Heart left ventricle (tissue), 13 donors: ENCODE measurements around the gene AGXT.

Experiments used
- CTCF ChIP-seq, 12 donors: fragments of 200-600 bp; sonication (generic) in 4 of 12; IDR thresholded peaks; one replicate each; pipeline versions ENCODE4 v1.5.0 to v1.8.0; 2018 to 2022; ENCODE audit warnings: antibody characterized with exemption in 12 of 12, mild to moderate bottlenecking in 5 of 12
- POLR2A ChIP-seq, 2 donors: fragments of 450-650 bp; IDR thresholded peaks; one replicate each; pipeline ENCODE4 v1.6.1; 2017; ENCODE audit warnings: antibody characterized with exemption in 2 of 2, mild to moderate bottlenecking in 2 of 2, moderate library complexity in 2 of 2
- donor health status: ischemic (EF 13 %, LVEDD 7.1; RV severe dilation, severe dysfunction).
- donor health status: DM: no; HTN: yes; CAD: no.
- donor health status: DM: no; HTN: no; CAD: no.
- donor health status: ischemic (EF 25% LVEDD 6.9; RV normal size, moderate dysfunction).
- donor health status: ischemic (EF 25% LVEDD 5.7; RV mildly dilated, moderate dysfunction).
- donor health status: ischemic (EF 35%, LVEDD 5.7; RV mildly dilated, moderate dysfunction).
- donor health status: nonischemic (EF 11% LVEDD 7.7; RV severe dilation, severe dysfunction).
- donor health status: DM: yes; HTN: yes; CAD: no.
- donor health status: PGD.
- donor health status: ischemic (EF 29% LVEDD 5.4; RV normal size, mild dysfunction).
- donor health status: nonischemic (EF 23%, LVEDD 6.1; RV moderate dilation, normal function).

GRCh38 chr2:240918258-240919091, 49.9 kb downstream of the AGXT start:
- TF ChIP-seq CTCF (IDR thresholded peaks at IDR 0.05) (no peak), POLR2A (IDR thresholded peaks at IDR 0.05) (no peak)
